Stomach smooth muscle (tissue), 2 donors: Measurements from ENCODE around the gene DNER.
"Not testable (repeated sequence)": the region's sequence is repeated elsewhere in the genome, so short reads cannot be mapped to it uniquely, and the experiment has no call there.

ENCODE experiments used
- H3K27ac ChIP-seq: one replicate; pipeline ENCODE4 v1.7.0; 2013; ENCODE audit warnings: mild to moderate bottlenecking, low read length, inconsistent platforms
- H3K27me3 ChIP-seq, 2 donors: one replicate each; pipeline ENCODE4 v1.7.0; 2013; ENCODE audit warnings: low read length in 2 of 2; ENCODE audit not compliant: insufficient read depth in 2 of 2, control insufficient read depth in 1 of 2
- H3K36me3 ChIP-seq, 2 donors: one replicate each; pipeline ENCODE4 v1.7.0; 2013; ENCODE audit warnings: low read length in 2 of 2; ENCODE audit not compliant: control insufficient read depth in 2 of 2, insufficient read depth in 2 of 2
- H3K4me1 ChIP-seq: one replicate; pipeline ENCODE4 v1.7.0; 2013; ENCODE audit warnings: low read length; ENCODE audit not compliant: control insufficient read depth, insufficient read depth
- H3K4me3 ChIP-seq, 2 donors: one replicate each; pipeline ENCODE4 v1.7.0; 2013; ENCODE audit warnings: low read length in 2 of 2
- H3K9ac ChIP-seq, 2 donors: one replicate each; pipeline ENCODE4 v1.7.0; 2013; ENCODE audit warnings: low read length in 2 of 2, mild to moderate bottlenecking in 1 of 2
- H3K9me3 ChIP-seq, 2 donors: one replicate each; pipeline ENCODE4 v1.7.0; 2013; ENCODE audit warnings: low read length in 2 of 2; ENCODE audit not compliant: control insufficient read depth in 2 of 2
- donor health status: healthy.
- donor health status: Pancreatic carcinoma.

The DNER gene

DNA sequence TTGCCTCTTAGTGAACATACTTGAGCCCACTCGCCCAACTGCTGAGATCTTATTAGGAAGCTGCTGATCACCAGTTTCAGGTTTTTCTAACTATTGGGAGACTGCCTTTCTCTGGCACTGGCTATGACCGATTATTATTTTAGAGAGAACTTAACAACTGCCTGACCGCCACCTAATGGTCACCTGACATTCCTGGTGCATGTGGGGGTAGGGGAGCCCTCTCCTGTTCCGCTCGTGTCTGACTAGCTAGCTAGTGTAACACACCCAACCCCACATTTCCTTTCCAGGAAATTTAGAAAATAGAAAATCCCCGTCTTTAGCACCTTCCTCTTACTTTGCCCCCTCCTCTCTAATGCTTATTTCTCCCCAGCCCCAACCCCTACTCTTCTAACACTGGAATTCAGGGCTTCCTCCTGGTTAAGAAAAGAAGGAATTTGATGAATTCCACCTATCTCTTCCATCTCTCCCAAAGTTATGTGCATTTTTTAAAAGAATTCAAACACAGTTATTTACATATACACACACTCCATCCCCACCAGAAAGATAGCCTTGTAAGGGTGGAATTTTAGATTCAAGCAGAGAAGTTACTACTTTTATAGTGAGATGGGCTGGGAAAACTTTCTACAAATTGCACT lies 19.4 kb upstream of the DNER start:
- Histone ChIP-seq H3K9ac (no peak overlapping the region), H3K27ac (no peak overlapping the region), H3K9me3 (no peaks in the 10 kb centered on the region), H3K27me3 (no peaks in the 10 kb centered on the region), H3K4me3 (no peak overlapping the region), H3K4me1 (no peaks in the 10 kb centered on the region), H3K36me3 (no peaks in the 10 kb centered on the region)

DNA sequence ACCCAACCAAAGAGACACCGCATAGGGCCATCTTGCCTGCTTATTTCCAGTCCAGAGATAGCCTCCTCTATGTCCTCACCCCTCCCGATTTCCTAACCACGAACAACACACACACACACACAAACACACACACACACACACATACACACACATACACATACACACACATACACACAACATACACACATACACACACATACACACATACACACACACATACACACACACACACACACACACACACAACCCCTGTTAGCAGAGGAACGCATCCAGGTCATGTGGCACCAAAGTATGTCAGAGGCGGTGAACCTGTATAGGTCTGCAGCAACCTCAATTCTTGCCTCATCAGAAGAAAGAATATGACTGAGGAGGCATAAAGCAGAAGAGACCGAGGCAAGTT lies 18.5 kb upstream of the DNER start:
- Histone ChIP-seq H3K27me3 (no peaks in the 10 kb centered on the region), H3K9ac (no peak overlapping the region), H3K4me1 (no peaks in the 10 kb centered on the region), H3K9me3 (no peaks in the 10 kb centered on the region), H3K36me3 (no peaks in the 10 kb centered on the region), H3K27ac (no peak overlapping the region), H3K4me3 (no peak overlapping the region)

DNA sequence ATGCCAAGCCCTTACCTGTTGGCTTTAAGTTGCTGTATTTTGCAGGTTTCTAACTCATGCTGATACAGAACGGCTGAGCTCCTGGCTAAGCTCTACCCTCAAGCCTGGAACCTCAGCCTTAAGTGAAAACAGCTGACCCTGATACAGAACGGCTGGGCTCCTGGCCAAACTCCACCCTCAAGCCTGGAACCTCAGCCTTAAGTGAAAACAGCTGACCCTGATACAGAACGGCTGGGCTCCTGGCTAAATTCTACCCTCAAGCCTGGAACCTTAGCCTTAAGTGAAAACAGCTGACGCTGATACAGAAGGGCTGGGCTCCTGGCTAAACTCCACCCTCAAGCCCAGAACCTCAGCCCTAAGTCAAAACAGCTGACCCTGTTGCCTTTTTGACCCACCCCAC lies 17.6 kb upstream of the DNER start:
- Histone ChIP-seq H3K9me3 (no peaks in the 10 kb centered on the region), H3K4me1 (no peaks in the 10 kb centered on the region), H3K27ac (no peak overlapping the region), H3K27me3 (no peaks in the 10 kb centered on the region), H3K36me3 (no peaks in the 10 kb centered on the region), H3K9ac (no peak overlapping the region), H3K4me3 (no peak overlapping the region)

DNA sequence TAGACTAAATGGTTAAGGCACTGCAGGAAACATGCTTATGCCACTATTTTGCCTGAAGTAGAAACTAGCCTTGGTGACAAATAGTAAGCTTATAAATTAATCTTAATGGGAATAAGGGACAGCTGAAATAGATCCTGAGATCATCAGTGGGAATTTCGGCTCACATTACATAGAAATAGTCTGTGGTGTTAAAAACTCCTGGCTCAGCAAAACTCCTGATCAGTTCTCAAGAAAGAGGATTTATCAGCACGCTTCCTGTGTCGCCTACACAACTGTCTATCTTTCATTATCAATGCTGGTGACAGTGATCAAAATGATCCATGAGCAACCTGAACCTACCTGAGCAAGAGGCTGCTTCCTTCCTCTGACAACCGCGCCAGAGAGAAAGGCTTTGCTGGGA lies 17.0 kb upstream of the DNER start:
- H3K27ac ChIP-seq, result no peak overlapping the region
- no peaks in the 10 kb centered on the region for H3K4me1 ChIP-seq
- no peaks in the 10 kb centered on the region for H3K27me3 ChIP-seq
- H3K4me3 ChIP-seq, result no peak overlapping the region
- no peaks in the 10 kb centered on the region for H3K36me3 ChIP-seq
- H3K9ac ChIP-seq, result no peak overlapping the region
- H3K9me3 ChIP-seq, result no peaks in the 10 kb centered on the region

DNA sequence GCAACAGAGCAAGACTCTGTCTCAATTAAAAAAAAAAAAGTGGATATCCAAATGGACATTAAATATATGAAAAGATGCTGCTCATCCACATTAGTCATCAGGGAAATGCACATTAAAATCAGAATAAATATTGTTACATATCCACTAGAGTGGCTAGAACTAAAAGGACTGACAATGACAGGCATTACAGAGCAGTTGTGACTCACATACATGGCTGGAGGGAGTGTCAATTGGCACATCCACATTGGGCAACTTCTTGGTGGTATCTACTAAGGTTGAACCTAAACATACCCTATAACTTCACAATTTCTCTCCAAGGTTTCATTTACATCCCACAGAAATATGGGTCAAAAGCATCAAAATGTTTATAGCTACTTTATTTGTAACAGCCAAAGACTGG lies 14.0 kb upstream of the DNER start:
- Histone ChIP-seq H3K9ac (no peak overlapping the region), H3K4me1 (no peaks in the 10 kb centered on the region), H3K36me3 (no peaks in the 10 kb centered on the region), H3K27ac (no peak overlapping the region), H3K27me3 (no peaks in the 10 kb centered on the region), H3K4me3 (no peak overlapping the region), H3K9me3 (no peaks in the 10 kb centered on the region)

DNA sequence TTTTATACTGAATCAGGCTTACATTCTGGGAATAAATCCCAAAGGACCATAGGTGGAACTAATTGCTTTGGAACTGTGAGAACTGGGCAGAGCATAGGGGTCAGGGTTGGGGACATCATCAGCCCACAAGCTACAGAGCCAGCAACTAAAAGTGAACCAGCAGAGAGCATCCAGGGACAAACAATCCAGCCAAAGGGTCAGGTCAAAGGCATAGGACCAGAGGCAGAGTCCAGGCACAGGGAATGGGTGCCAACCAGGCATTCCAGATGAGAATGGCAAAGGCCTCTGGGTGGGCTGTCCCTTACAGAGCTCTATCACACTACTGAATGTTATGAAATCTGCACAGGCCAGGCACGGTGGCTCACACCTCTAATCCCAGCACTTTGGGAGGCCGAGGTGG lies 12.3 kb upstream of the DNER start:
- Histone ChIP-seq H3K27ac (no peak overlapping the region), H3K9ac (no peak overlapping the region), H3K36me3 (no peaks in the 10 kb centered on the region), H3K9me3 (no peaks in the 10 kb centered on the region), H3K4me1 (no peaks in the 10 kb centered on the region), H3K4me3 (no peak overlapping the region), H3K27me3 (no peaks in the 10 kb centered on the region)

DNA sequence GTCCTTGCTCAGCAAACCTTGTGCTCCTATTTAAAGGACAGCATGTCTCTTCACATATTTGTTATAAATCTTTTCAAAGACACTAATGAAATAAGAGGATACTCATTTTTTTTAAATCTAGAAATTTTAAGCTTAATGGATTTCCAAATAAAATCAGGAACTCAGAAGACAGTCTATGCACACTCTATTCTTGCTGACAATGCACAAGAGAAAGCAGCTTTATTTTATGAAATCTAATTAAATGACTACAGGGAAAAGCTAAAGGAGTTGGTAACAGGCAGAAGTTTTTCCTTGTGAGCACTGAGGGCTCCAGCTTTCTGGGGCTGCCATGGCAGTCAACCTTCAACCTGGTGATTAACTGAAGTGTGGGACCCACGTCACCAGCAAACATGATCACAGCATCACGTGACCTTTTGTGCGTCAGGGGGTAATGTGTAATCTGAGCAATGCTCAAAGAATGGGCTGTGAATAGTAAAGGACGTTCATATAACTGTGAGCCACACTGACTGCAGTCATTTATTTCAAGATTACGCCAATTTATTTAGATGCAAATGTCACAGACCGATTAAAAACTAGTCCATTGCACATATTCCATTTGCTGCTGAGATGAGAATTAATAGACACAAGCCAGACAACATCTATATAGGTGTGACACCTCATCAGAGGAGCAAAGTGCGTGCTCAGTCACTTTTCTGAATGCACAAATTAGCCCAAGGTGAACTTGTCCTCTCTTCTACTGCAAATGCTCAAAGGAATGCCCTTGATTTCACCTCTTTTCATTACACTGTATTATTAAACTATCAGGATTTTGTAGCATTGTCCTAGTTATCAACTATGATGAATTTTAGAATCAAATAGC lies 11.6 kb upstream of the DNER start:
- no peak overlapping the region for H3K4me3 ChIP-seq
- H3K27me3 ChIP-seq, result no peaks in the 10 kb centered on the region
- no peaks in the 10 kb centered on the region for H3K9me3 ChIP-seq
- H3K9ac ChIP-seq, result no peak overlapping the region
- H3K27ac ChIP-seq, result no peak overlapping the region
- no peaks in the 10 kb centered on the region for H3K36me3 ChIP-seq
- no peaks in the 10 kb centered on the region for H3K4me1 ChIP-seq

DNA sequence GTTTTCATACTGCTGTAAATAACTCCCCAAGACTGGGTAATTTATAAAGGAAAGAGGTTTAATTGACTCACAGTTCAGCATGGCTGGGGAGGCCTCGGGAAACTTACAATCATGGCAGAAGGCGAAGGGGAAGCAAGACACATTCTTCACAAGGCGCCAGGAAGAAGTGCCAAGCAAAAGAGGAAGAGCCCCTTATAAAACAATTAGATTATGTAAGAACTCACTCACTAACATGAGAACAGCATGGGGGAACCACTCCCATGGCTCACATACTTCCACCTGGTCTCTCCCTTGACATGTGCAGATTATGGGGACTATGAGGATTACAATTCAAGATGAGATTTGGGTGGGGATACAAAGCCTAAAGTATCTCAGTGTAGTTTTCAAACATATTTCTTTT lies 8.8 kb upstream of the DNER start:
- not testable (repeated sequence) for H3K9me3 ChIP-seq, H3K36me3 ChIP-seq, H3K4me3 ChIP-seq, H3K27me3 ChIP-seq, H3K27ac ChIP-seq, H3K9ac ChIP-seq, H3K4me1 ChIP-seq

DNA sequence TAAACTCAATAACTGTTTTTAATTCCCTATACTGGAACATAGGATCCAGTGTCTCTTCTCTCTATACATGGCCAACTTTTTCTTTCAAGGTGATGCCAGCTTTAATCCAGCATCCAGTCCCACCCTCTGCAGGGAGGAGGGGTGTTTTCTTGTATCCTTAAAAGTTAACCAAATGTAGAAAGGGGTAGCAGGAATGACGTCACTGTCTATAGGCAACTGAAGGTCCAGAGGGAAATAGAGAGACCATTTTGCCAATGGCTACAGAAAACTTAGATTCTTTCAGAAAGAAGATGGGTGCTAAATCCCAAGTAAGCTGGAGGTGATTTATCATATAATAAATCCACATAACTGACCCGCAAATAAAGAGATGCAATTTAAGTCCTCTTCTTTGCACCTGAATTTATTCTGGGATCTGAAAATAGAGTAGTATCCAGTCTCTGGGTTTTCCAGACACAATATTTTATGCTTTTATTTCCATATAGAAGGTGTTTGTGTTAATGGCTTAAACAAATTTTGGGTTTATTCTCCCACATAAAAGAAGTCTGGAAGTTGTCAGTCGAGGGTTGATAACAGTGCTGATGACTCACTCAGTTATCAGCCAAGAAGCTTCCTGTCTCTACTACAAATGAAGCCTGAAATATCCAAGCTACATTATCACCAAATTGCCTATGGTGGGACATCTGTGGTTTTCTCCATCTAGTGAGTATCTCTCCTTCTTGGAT lies 5.7 kb upstream of the DNER start:
- H3K4me3 ChIP-seq, result no peak overlapping the region
- peaks cover 2% of the 10 kb centered on the region for H3K4me1 ChIP-seq
- H3K27me3 ChIP-seq, result peaks cover 7 to 21% of the 10 kb centered on the region in 2 donors
- H3K9me3 ChIP-seq, result no peaks in the 10 kb centered on the region
- no peak overlapping the region for H3K9ac ChIP-seq
- no peak overlapping the region for H3K27ac ChIP-seq
- H3K36me3 ChIP-seq, result no peaks in the 10 kb centered on the region

DNA sequence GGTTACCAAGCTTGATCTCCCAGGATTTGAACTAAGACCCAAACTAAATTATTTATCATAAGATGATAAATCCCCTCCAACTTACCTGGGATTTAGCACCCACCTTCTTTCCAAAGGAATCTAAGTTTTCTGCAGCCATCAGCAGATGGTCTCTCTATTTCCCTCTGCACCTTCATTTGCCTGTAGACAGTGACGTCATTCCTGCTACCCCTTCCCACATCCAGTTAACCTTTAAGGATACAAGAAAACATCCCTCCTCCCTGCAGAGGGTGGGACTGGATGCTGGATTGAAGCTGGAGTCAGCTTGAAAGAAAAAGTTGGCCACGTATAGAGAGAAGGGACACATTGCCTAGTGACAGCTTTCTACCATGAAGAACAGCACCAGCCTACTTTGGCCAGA lies 3.7 kb upstream of the DNER start:
- Histone ChIP-seq H3K36me3 (no peaks in the 10 kb centered on the region), H3K4me1 (peaks cover 12% of the 10 kb centered on the region), H3K4me3 (no peak overlapping the region), H3K9ac (no peak overlapping the region), H3K9me3 (no peaks in the 10 kb centered on the region), H3K27me3 (peaks cover 14 to 37% of the 10 kb centered on the region in 2 donors), H3K27ac (no peak overlapping the region)
